Upper lobe of right lung (tissue), 1 donor: Measurements from ENCODE around the gene SEL1L3. TPM values are rescaled to one million over a fixed set of nuclear protein-coding genes. Genes with fewer than 3 reads are reported as not detected.
A peak's percentile ranks its signal among the peaks of the same experiment; 100 is the strongest.

Experiments used
- ATAC-seq: fragments of 200-7000 bp; cut with Tn5 transposase; one replicate; pipeline ENCODE4 v1.9.1; 2020; ENCODE audit warnings: mild to moderate bottlenecking, moderate library complexity
- DNase-seq: peaks from one replicate; pipeline ENCODE4 v3.0.0-alpha.2; 2020
- H3K27ac ChIP-seq: fragments of 200-600 bp; one replicate; pipeline ENCODE4 v1.8.0; 2022
- H3K27me3 ChIP-seq: fragments of 200-600 bp; one replicate; pipeline ENCODE4 v1.8.0; 2022; ENCODE audit warnings: mild to moderate bottlenecking
- H3K36me3 ChIP-seq: fragments of 200-600 bp; one replicate; pipeline ENCODE4 v1.8.0; 2022
- H3K4me1 ChIP-seq: fragments of 200-600 bp; one replicate; pipeline ENCODE4 v1.8.0; 2022
- H3K4me3 ChIP-seq: fragments of 200-600 bp; one replicate; pipeline ENCODE4 v1.8.0; 2022; ENCODE audit warnings: mild to moderate bottlenecking
- H3K9me3 ChIP-seq: fragments of 200-600 bp; one replicate; pipeline ENCODE4 v1.8.0; 2022
- CTCF ChIP-seq: fragments of 200-600 bp; IDR thresholded peaks from one replicate; pipeline ENCODE4 v1.8.0; 2022; ENCODE audit warnings: antibody characterized with exemption
- intact Hi-C: fragments of 100-400 bp; cut with DNase I; formaldehyde crosslinking; loops from one replicate; pipeline ENCODE4 v1.11.0; 2022
- total RNA-seq: library from RNA; stranded (reverse); fragmentation: NEBNext Ultra II Directional; extraction: Animal tissue kit (Norgen Biotek cat#: 25700); gene quantifications from one replicate; pipeline ENCODE4 v1.2.1, GENCODE V29; 2021
- donor health status: DM: no; HTN: yes; CAD: no; lungs with severe emphysema.

SEL1L3 gene
- total RNA-seq, 1 donor from 2014 or later, result 69.2 TPM

GRCh38 chr4:25767877-25768725, 94.7 kb downstream of the SEL1L3 start:
- no peak overlapping the region for H3K4me3 ChIP-seq
- TF ChIP-seq CTCF, result peak; percentile 73
- H3K27me3 ChIP-seq, result no peaks in the 10 kb centered on the region
- intact Hi-C loops, result no loop called here
- no peak overlapping the region for H3K27ac ChIP-seq
- no peaks in the 10 kb centered on the region for H3K9me3 ChIP-seq
- ATAC-seq (peak; percentile 91), DNase-seq (no peak)
- peaks cover 4% of the 10 kb centered on the region for H3K4me1 ChIP-seq
- peaks cover 36% of the 10 kb centered on the region for H3K36me3 ChIP-seq

GRCh38 chr4:25760518-25761157, 102.2 kb downstream of the SEL1L3 start:
- H3K4me3 ChIP-seq, result no peak overlapping the region
- H3K27ac ChIP-seq, result no peak overlapping the region
- H3K4me1 ChIP-seq, result no peaks in the 10 kb centered on the region
- no peak for TF ChIP-seq CTCF
- peaks cover 75% of the 10 kb centered on the region for H3K36me3 ChIP-seq
- no peaks in the 10 kb centered on the region for H3K9me3 ChIP-seq
- intact Hi-C loops, result no loop called here
- ATAC-seq (no peak), DNase-seq (no peak)
- H3K27me3 ChIP-seq, result no peaks in the 10 kb centered on the region

- Histone ChIP-seq H3K36me3 (peaks cover 69% of the 10 kb centered on the region), H3K4me1 (no peaks in the 10 kb centered on the region), H3K4me3 (no peak overlapping the region), H3K27me3 (no peaks in the 10 kb centered on the region), H3K27ac (no peak overlapping the region), H3K9me3 (no peaks in the 10 kb centered on the region)
- intact Hi-C loops, result no loop called here
- no peak for ATAC-seq
- TF ChIP-seq CTCF, result no peak
- no peak for DNase-seq
These were observed 102.7 kb downstream of the SEL1L3 start for GRCh38 chr4:25760048-25760447.

GRCh38 chr4:25759101-25759500, 103.7 kb downstream of the SEL1L3 start:
- no peak overlapping the region for H3K4me3 ChIP-seq
- ATAC-seq (no peak), DNase-seq (no peak)
- intact Hi-C loops, result no loop called here
- H3K36me3 ChIP-seq, result peaks cover 60% of the 10 kb centered on the region
- H3K9me3 ChIP-seq, result no peaks in the 10 kb centered on the region
- H3K27me3 ChIP-seq, result no peaks in the 10 kb centered on the region
- no peak overlapping the region for H3K27ac ChIP-seq
- H3K4me1 ChIP-seq, result no peaks in the 10 kb centered on the region
- no peak for TF ChIP-seq CTCF

- Histone ChIP-seq H3K9me3 (no peaks in the 10 kb centered on the region), H3K27ac (no peak overlapping the region), H3K4me3 (no peak overlapping the region), H3K4me1 (no peaks in the 10 kb centered on the region), H3K36me3 (peaks cover 48% of the 10 kb centered on the region), H3K27me3 (no peaks in the 10 kb centered on the region)
- intact Hi-C loops, result no loop called here
- ATAC-seq (no peak), DNase-seq (no peak)
- no peak for TF ChIP-seq CTCF
These were observed 105.3 kb downstream of the SEL1L3 start for GRCh38 chr4:25757452-25757851.
